Activated CD8-positive, alpha-beta memory T cell treated with anti-CD3 and anti-CD28 coated beads, Interleukin-2, amount 50 U/mL, for 1 hour (primary cell): ENCODE measurements around the gene BARX1.
"Not testable (repeated sequence)": the region's sequence is repeated elsewhere in the genome, so short reads cannot be mapped to it uniquely, and the experiment has no call there.

ENCODE experiments used
- DNase-seq: peaks from one replicate; pipeline ENCODE4 v3.0.0-alpha.2; 2020; ENCODE audit errors: extremely low read depth

BARX1 gene

DNA sequence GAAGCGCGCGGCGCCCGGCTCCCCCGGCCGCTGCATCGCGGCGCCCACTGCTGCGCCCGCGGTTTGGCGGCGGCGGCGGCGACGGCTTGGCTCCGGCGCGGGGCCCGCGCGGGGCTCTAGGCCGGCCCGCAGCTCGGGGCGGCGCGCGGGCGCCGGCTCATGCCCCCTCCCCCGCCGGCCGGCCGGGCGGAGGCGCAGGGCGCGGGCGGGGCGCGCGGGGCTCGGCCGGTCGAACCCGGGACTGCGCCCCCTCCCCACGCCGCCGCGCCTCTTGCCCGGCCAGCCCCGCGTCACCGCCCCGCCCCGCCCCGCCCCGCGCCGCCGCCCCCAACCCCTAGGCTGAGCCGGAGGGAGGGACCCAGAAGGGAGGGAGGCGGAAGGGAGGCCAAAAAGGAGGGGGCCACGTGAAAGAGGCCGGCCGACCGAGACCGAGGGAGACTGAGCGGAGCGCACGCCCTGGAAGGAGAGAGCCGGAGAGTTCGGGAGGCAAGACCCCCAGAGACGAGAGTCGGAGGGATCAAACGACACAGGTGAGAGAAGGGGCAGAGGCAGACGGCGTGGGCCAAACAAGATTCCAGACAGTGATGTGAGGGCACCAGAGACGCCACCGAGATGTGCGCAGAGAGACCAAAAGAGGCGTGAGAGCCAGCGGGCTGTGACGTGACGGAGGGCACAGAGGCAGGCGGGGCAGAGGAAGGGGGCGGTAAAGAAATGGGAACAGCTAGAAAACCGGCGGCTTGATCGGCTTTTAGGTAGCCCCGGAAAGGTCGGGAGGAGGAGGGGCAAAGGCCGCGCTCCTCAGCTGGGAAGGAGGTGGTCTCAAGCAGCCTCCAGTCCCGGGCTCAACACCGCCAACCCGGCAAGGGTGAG lies at the start of gene BARX1:
TSS of gene BARX1 (minus strand) at position 245 of the 870 bp plus-strand sequence. CDS start at position 36, 209 bp downstream.
- no peak for DNase-seq

DNA sequence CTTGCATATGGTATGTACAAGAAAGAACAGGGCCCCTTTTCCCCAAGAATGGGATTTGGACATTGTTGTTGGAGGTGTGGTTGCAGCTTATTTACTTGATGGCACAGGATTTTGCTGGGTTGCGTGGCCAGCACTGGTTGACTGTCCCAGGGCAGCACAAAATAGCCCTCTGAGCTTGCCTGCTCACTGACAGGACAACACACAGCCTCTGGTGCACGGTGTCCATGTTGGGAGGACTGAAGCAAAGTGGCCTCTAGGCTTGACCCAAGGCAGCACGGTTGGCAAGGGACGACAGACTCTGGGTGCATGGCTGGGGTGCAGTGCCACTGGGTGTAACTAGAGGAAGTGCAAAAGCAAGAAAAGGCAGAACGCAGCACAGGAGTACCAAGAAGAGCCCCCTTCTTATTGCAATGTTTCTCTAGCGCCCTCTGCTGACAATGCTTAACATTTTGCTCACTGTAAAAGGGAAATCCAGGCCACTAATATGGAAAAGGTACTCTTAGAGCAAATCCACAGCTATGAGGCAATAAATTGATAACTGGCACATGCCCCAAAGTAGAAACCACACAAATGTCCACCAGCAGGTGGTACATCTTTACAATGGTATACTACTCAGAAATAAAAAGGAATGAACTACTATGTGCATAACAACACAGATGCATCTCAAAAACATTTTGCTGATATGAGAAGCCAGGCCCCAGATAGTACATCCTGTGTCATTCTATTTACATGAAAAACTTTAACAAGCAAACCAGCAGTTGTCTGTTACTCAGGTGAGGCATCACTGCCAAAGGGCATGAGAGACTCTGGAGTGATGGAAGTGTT lies 47.4 kb upstream of the BARX1 start:
- no peak for DNase-seq

GRCh38 chr9:93996863-93997262 lies 41.7 kb upstream of the BARX1 start:
- DNase-seq, result no peak

GRCh38 chr9:93996367-93996766 lies 41.2 kb upstream of the BARX1 start:
- no peak for DNase-seq

DNA sequence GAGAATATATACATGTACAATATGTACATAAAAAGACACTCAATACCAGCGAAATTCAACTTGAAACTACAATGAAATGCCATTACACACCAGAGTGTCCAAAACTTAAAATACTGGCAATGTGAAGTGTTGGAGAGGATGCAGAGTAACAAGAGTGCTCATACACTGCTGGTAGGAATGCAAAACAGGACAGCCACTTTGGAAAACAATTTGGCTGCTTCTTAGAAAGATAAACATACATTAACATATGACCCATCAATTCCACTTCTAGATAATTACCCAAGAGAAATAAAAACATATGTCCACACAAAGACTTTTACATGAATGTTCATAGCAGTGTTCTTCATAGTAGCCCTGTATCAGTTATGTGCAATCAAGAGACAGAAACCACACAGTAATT lies 39.4 kb upstream of the BARX1 start:
- no peak for DNase-seq

DNA sequence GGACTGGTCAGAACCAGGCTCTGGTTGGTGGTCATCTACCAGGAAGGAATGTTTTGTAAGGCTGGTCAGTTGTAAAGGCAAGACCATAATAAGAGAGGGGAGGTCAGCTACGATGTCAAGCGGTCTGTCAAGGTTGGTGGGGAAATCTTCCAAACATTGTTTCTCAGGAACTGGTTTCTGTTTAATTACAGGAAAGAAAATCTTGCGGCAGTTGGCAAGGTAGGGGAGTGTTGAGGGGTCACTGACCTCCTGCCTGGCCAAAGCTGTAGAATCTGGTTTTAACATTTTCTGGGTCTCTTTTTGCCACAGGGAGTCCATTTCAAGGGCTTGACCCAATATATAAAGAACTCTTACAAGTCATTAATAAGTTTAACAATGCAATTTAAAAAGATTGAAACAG lies 39.0 kb upstream of the BARX1 start:
- DNase-seq, result no peak

DNA sequence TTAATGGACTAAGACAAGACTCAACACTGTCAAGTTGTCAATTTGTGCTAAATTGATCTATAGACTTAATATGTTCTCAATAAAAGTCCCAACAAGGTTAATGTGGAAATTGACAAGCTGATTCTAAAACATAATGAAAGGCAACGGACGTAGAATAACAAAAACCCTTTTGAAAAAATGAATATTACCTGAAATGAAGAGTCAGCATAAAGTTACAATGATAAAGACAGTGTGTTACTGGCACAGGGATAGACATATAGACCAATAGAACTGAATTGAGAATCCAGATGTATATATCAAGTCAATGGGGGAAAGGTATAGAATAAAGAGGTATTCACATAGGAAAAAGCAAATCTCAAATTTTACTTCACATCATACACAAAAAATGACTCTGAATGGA lies 37.7 kb upstream of the BARX1 start:
- DNase-seq, result no peak

GRCh38 chr9:93990448-93990847 lies 35.3 kb upstream of the BARX1 start:
- DNase-seq, result no peak

DNA sequence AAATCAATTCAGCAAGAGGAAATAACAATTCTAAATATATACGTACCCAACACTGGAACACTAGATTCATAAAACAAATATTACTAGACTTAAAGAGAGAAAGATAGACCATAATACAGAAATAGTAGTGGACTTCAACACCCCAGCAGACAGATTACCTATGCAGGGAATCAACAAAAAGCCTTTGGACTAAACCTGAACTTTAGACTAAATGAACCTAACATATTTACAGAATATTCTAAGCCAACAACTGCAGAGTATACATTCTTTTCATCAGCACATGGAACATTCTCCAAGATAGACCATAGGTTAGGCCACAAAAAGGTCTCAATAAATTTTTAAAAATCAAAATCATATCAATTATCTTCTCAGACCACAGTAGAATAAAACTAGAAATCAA lies 32.9 kb upstream of the BARX1 start:
- no peak for DNase-seq

- no peak for DNase-seq
These were observed 29.7 kb upstream of the BARX1 start for GRCh38 chr9:93984860-93985259.

DNA sequence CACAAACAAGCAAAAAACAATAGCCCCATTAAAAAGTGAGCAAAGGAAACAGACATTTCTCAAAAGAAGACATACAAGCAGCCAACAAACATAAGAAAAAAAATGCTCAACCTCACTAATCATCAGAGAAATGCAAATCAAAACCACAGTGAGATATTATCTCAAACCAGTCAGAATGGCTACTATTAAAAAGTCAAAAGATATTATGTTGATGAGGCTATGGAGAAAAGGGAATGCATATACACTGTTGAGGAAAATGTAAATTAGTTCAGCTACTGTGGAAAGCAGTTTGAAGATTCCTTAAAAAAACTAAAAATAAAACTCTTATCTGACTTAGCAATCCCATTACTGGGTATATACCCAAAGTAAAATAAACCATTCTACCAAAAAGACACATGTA lies 28.7 kb upstream of the BARX1 start:
- no peak for DNase-seq

DNA sequence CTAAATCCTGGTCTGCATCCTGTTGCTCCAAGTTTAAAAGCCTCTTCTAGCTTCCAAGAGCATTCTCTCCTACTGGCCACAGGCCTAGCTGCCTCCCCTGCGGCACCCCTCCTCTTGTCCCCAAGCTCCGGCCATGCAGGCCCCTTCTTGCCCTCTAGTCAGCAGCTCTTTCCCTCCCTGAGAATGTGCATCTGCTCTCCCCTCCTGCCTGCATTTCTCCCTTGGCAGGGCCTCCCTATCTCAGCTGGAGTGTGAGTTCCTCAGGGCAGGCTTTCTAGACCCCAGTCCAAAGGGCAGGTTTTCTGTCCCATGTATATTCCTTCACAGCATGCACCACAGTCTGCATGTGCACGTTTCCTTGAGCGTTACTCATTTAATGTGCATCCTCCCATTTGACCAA lies 24.6 kb upstream of the BARX1 start:
- no peak for DNase-seq

GRCh38 chr9:93978551-93978950 lies 23.4 kb upstream of the BARX1 start:
- no peak for DNase-seq

DNA sequence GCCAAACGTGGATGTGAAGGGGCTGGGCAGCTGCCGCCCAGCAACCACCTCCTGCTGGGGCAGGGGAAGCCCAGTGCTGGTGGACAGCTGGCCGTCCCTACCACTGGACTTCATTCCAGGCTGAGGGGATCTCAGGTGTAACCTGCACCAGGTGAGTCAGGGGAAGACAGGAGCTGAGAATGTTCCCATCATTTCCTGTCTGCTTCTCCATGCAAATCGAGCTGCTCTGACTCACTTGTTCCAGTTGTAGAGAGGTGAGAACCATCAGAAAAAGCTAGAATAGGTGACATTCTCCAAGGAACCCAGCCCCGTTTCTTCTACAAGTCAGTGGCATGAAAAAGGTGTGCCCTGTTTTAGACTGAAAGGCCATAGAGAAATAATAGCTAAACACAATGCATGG lies 21.8 kb upstream of the BARX1 start:
- no peak for DNase-seq

DNA sequence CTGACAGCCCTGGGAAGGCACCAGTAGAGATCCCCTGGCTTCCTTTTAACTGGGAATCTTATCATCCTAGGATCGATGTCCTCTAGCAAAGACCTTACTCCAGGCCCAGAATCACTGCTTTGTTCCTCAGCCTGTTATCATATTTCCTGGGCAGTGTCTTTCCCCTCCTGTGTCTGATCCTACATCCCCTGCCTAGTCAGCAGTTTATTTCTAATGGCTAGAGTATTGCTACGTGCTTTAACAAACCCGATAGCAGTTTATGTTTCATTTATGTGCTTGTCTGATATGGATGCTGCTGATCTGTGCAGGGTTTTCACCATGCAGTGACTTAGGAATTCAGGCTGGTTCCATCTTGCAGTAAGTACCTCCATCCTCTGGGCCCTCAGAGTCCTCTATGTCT lies 20.9 kb upstream of the BARX1 start:
- no peak for DNase-seq

DNA sequence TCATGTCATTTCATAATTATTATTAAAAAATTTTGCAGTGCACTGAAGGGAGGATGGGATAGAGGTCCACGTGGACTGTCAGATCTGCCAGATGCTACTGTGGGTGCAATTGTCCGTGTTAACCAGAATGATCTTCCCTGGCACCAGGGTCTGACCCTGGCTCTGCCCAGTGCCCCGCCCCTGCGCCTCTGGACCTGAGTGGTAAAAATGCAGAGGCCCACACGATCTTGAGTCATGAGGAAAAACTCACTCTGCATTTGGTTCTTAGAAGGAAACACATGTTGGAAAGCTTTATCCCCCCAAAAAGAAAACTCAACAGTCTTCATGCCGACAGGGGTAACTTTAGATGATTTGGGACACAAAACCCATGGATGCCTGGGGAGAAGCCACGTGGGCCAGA lies 20.1 kb upstream of the BARX1 start:
- DNase-seq, result no peak

GRCh38 chr9:93974151-93974550 lies 19.0 kb upstream of the BARX1 start:
- DNase-seq, result no peak

DNA sequence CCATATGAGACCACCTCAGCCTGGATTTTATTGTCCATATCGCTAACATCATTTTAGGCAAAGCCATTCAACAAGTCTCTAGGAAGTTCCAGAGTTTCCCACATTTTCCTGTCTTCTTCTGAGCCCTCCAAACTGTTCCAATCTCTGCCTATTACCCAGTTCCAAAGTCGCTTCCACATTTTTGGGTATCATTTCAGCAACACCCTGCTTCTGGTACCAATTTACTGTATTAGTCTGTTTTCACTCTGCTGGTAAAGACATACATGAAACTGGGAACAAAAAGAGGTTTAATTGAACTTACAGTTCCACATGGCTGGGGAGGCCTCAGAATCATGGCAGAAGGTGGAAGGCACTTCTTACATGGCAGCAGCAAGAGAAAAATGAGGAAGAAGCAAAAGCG lies 17.5 kb upstream of the BARX1 start:
- DNase-seq, result not testable (repeated sequence)

DNA sequence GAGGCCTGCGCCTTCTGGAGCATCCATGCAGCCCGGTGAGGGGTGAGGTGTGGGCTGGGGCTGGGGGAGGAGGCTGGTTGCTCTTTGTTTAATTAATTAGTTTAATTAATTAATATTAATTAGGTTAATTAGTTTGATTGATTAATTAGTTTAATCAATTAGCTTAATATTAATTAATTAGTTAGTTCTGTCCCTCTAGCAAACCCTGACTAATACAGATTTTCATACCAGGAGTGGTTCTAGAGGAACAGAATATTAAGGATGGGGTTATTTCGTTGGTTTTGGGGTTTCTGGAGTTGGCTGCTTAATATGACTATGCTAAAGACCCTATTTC lies 14.1 kb upstream of the BARX1 start:
- no peak for DNase-seq

DNA sequence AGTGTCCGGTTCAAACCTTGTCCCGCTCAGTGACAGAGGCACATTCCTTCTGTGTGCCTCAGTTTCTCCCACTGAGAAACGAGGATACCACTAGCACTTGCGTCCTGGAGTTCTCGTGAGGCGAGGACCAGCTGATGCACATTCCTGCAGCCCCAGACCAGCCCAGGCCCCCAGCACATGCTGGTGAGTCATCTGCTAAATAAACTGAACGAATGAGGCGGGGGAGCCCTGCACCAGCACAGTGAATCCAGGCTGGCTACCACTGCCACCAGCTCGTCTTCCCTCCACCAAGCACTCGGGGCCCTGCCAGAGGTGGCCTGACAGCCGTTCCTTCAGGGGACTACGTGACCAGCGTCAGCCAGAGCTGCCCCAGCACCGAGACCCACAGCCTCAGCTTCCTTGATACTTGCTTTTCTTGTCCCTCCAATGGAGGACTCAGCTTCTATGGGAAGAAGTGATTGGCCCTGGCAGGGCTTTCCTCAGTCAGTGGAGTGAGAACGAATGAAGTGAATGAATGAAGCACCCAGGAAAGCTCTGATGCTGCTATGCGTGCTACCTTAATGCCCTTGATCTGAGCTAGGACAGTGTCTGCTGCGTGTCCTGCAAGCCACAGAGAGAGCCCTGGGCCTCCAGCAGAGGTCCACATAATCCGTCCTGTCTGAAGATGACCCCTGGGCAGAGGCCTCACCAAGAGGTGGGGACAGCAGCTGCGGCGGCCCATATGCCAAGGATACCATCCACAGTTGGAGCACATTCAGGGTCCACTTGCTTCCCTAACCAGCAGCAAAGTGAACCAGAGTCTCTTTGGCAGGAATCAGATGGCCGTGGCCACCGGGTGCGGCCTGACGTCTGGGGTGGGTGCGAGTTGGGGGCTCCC lies 13.5 kb upstream of the BARX1 start:
- DNase-seq, result no peak

GRCh38 chr9:93967020-93967803 lies 12.1 kb upstream of the BARX1 start:
- DNase-seq, result no peak
